Cardiac muscle cell (in vitro differentiated cells and primary cell): ENCODE measurements around the gene KIF26B. TPM values are rescaled to one million over a fixed set of nuclear protein-coding genes. Genes with fewer than 3 reads are reported as not detected.
"Not testable (repeated sequence)": the region's sequence is repeated elsewhere in the genome, so short reads cannot be mapped to it uniquely, and the experiment has no call there.

Experiments
- DNase-seq, 2 donors: peaks; one replicate each; pipeline versions ENCODE4 v3.0.0 to v3.0.0-alpha.2; 2010 to 2017; ENCODE audit warnings: low read depth in 1 of 2, low spot score in 1 of 2
- H3K27ac ChIP-seq: fragments of 200-600 bp; sonication (generic); 2 replicates; pipeline ENCODE4 v1.5.1; 2016
- H3K27me3 ChIP-seq: fragments of 200-600 bp; sonication (generic); 2 replicates; pipeline ENCODE4 v1.6.0; 2016; ENCODE audit warnings: control low read depth
- H3K36me3 ChIP-seq: fragments of 200-600 bp; sonication (generic); 2 replicates; pipeline ENCODE4 v1.5.1; 2016; ENCODE audit warnings: control low read depth
- H3K4me1 ChIP-seq: fragments of 200-600 bp; sonication (generic); 2 replicates; pipeline ENCODE4 v1.8.1; 2017; ENCODE audit warnings: low read depth, mild to moderate bottlenecking, mixed run types
- H3K4me3 ChIP-seq: fragments of 200-600 bp; sonication (generic); 2 replicates; pipeline ENCODE4 v1.5.1; 2016; ENCODE audit warnings: mild to moderate bottlenecking
- H3K9me3 ChIP-seq: fragments of 200-600 bp; sonication (generic); 2 replicates; pipeline ENCODE4 v1.5.1; 2017; ENCODE audit warnings: low read depth, mild to moderate bottlenecking, control low read depth
- polyA plus RNA-seq: library from polyadenylated mRNA; unstranded; fragments of >200 nt; fragmentation: Nextera tagmentation; extraction: Ambion mirVana; gene quantifications from 2 replicates; pipeline ENCODE4 v1.2.1, GENCODE V29; 2016
- total RNA-seq: library from RNA; depleted of rRNA; stranded (reverse); fragments of >200 nt; gene quantifications from 2 replicates; pipeline ENCODE4 v1.2.3, GENCODE V29; 2016
- TF ChIP-seq, protein P1 (sequence below): IDR thresholded peaks from 2 replicates; pipeline ENCODE4 v1.5.1; 2012; ENCODE audit warnings: low read depth, mild to moderate bottlenecking, low read length

Gene KIF26B
- total and polyA plus RNA-seq, 2 experiments from 2014 or later, result 58.9 to 177 TPM

DNA sequence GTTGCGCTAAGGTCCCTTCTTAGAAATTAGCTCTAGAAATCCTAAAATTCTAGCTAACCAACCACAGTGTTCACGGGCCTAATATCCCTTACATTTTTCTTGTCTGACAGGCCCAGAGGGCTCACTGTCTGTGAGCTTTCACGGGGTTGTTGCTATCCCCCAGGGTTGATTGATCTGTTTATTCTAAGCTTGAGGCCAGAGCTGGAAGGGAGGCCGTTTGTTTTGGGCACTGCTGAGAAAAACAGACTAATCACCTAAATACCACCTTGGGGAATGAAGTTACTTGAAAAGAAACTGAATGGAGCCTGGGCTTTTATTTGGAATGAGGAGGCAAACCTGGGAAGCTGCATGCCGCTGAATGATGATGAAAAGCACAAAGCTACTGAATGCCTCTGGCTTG is 162.4 kb downstream of the KIF26B start:
- H3K9me3 ChIP-seq, result no peaks in the 10 kb centered on the region
- peak overlapping the region; percentile 90 for H3K27ac ChIP-seq
- no peaks in the 10 kb centered on the region for H3K36me3 ChIP-seq
- H3K27me3 ChIP-seq, result no peaks in the 10 kb centered on the region
- no peak for DNase-seq
- TF ChIP-seq, protein P1, sequence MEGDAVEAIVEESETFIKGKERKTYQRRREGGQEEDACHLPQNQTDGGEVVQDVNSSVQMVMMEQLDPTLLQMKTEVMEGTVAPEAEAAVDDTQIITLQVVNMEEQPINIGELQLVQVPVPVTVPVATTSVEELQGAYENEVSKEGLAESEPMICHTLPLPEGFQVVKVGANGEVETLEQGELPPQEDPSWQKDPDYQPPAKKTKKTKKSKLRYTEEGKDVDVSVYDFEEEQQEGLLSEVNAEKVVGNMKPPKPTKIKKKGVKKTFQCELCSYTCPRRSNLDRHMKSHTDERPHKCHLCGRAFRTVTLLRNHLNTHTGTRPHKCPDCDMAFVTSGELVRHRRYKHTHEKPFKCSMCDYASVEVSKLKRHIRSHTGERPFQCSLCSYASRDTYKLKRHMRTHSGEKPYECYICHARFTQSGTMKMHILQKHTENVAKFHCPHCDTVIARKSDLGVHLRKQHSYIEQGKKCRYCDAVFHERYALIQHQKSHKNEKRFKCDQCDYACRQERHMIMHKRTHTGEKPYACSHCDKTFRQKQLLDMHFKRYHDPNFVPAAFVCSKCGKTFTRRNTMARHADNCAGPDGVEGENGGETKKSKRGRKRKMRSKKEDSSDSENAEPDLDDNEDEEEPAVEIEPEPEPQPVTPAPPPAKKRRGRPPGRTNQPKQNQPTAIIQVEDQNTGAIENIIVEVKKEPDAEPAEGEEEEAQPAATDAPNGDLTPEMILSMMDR, result no peak
- peaks cover 32% of the 10 kb centered on the region for H3K4me1 ChIP-seq
- no peak overlapping the region for H3K4me3 ChIP-seq

DNA sequence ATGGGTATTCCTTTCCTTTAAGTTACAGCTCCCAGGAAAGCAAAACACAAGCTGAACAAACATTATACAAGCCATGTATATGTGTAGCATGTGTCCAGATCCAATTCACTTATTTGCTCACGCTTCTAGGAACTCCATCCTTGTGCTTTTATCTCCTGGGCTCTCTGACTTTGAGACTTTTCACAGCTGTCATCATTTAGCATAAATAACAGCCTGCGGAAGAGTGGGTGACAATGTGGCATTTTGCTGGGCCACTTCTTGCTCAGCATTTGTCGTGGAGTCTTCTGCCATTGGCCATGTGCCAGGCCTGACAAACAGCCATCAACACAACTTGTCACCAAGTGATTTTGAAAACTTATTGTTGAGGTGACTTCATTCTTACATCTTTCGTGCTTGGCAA is 164.3 kb downstream of the KIF26B start:
- H3K36me3 ChIP-seq, result no peaks in the 10 kb centered on the region
- no peak overlapping the region for H3K4me3 ChIP-seq
- H3K27me3 ChIP-seq, result no peaks in the 10 kb centered on the region
- H3K27ac ChIP-seq, result peak overlapping the region; percentile 90
- DNase-seq, result no peak
- TF ChIP-seq, protein P1, result no peak
- H3K4me1 ChIP-seq, result peaks cover 43% of the 10 kb centered on the region
- no peaks in the 10 kb centered on the region for H3K9me3 ChIP-seq

DNA sequence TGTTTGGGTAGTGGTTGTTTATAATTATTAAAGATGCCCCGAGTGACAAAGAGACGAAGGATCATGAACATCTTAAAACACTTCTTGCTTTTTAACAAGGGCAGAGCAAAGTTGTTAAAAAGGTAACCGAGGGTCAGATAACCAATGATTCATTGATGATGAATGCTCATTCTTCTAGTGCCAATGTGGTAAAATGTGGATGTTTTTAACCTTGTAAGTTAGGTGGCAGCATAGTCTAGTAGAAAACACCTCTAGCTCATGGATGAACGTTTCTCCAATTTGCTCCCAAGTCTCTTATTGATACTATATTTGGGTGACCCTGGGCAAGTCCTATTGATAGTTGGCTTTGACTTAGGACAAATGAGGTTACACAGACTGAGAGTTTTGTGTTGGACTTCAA is 167.9 kb downstream of the KIF26B start:
- DNase-seq, result no peak
- peak overlapping the region; percentile 40 for H3K27ac ChIP-seq
- TF ChIP-seq, protein P1, result no peak

DNA sequence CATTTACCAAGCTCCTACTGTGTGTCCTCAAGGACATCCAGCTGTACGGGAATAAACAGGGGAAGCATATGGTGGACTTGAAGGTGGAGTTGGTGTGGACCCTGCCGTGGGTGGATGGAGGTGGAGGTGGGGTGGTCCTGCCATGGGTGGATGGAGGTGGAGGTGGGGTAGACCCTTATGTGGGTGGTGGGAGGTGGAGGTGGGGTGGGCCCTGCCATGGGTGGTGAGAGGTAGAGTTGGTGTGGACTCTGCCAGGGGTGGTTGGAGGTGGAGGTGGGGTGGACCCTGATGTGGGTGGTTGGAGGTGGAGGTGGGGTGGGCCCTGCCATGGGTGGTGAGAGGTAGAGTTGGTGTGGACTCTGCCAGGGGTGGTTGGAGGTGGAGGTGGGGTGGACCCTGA is 169.0 kb downstream of the KIF26B start:
- not testable (repeated sequence) for H3K36me3 ChIP-seq, H3K4me3 ChIP-seq, H3K27me3 ChIP-seq, DNase-seq, H3K9me3 ChIP-seq
- Histone ChIP-seq H3K27ac (peak overlapping the region; percentile 34), H3K4me1 (peaks cover 50% of the 10 kb centered on the region)

More for the DNA sequence above, 167.9 kb downstream of the KIF26B start:
- H3K36me3 ChIP-seq, result no peaks in the 10 kb centered on the region
- H3K4me3 ChIP-seq, result no peak overlapping the region
- no peaks in the 10 kb centered on the region for H3K9me3 ChIP-seq
- H3K27me3 ChIP-seq, result no peaks in the 10 kb centered on the region
- peaks cover 50% of the 10 kb centered on the region for H3K4me1 ChIP-seq

DNA sequence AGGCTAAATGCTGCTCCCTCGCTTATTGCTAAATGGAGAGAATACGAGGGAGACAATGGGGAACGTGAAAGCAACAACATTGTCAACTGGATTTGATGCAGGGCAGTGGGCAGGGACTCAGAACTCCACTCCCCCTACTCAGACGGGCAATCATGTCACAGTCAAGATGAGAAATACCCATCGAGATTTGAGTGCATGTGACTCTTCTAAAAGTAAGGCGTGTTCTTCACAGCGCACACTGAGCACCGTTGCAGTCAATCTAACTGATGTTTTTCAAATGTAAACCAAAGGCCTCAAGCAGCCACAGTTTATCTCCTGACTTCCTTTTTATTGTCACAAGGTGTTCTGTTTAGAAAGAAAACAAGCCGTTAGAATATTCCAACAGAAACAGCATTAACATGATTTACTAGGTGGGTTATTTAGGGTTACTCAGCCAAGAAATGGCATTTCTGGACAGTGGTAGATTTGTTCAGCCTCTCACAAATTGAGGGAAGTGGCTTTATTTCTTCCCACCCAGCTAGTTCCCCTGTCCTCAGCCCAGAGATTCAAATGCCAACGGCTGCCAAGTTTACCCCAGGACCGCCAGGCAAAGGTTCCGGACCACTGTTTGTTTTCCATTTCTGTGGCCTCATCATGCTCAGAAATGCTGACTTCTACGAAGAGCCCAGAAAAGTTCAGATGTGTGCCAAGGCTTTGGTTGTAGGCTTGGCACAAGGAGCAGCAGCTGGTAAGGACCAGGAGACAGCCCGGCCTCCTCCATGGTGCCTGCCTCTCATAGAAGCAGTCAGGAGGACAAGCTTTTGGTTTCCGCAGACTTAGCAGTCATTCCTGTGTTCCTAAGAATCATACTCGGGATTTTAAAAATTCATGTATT is 171.4 kb downstream of the KIF26B start:
- H3K27ac ChIP-seq, result peak overlapping the region; percentile 96
- no peaks in the 10 kb centered on the region for H3K9me3 ChIP-seq
- H3K4me3 ChIP-seq, result no peak overlapping the region
- DNase-seq, result no peak
- no peaks in the 10 kb centered on the region for H3K36me3 ChIP-seq
- no peaks in the 10 kb centered on the region for H3K27me3 ChIP-seq
- TF ChIP-seq, protein P1, result no peak
- H3K4me1 ChIP-seq, result peaks cover 54% of the 10 kb centered on the region

DNA sequence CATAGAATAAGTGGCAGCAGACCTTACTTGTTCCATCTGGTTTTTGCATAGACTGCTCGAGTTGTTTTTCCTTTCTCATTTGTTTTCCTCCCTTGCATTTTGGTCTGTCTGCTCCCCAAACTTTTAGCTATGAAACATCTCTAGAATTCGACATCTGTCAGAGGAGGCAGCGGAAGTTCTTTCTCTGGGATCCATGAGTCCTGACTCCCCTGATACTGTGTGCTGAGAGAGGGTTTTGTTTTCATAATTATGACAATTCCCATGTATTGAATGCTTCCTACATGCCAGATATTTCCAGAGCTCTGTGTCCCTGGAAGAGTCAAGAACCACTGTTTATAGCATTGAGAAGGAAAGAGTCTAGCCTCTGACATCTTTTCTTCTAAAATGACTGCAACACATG is 172.6 kb downstream of the KIF26B start:
- no peak for DNase-seq
- Histone ChIP-seq H3K27ac (peak overlapping the region; percentile 96), H3K9me3 (no peaks in the 10 kb centered on the region), H3K36me3 (no peaks in the 10 kb centered on the region), H3K4me3 (no peak overlapping the region), H3K27me3 (no peaks in the 10 kb centered on the region), H3K4me1 (peaks cover 58% of the 10 kb centered on the region)
- TF ChIP-seq, protein P1, result no peak
